Sciatic nerve (tissue), 2 donors: Measurements from ENCODE around the gene DCHS2. TPM values are rescaled to one million over a fixed set of nuclear protein-coding genes. Genes with fewer than 3 reads are reported as not detected.

Source experiments
- ATAC-seq: fragments of 200-7000 bp; cut with Tn5 transposase; one replicate; pipeline ENCODE4 v1.9.1; 2020; ENCODE audit warnings: mild to moderate bottlenecking, moderate library complexity
- DNase-seq: peaks from one replicate; pipeline ENCODE4 v3.0.0-alpha.2; 2020; ENCODE audit warnings: low spot score
- intact Hi-C: fragments of 100-400 bp; cut with DNase I; formaldehyde crosslinking; loops from one replicate; pipeline ENCODE4 v1.14.2; 2022
- total RNA-seq: library from RNA; stranded (reverse); fragmentation: NEBNext Ultra II Directional; extraction: Animal tissue kit (Norgen Biotek cat#: 25700); gene quantifications from one replicate; pipeline ENCODE4 v1.2.1, GENCODE V29; 2021
- donor health status: DM: no; HTN: no; CAD: no.
- donor health status: DM: no; HTN: no; CAD: no.

Gene DCHS2
- total RNA-seq, 1 donor from 2014 or later, result not detected

GRCh38 chr4:154186888-154187287 lies 304.7 kb downstream of the DCHS2 start:
- intact Hi-C loops, result no loop called here
- DNase-seq (no peak), ATAC-seq (no peak)

GRCh38 chr4:154186035-154186434 lies 305.6 kb downstream of the DCHS2 start:
- intact Hi-C loops, result no loop called here
- DNase-seq (no peak), ATAC-seq (no peak)

GRCh38 chr4:154184238-154184637 lies 307.4 kb downstream of the DCHS2 start:
- intact Hi-C loops, result no loop called here
- DNase-seq (no peak), ATAC-seq (no peak)

GRCh38 chr4:154183264-154183663 lies 308.3 kb downstream of the DCHS2 start:
- DNase-seq (no peak), ATAC-seq (no peak)
- intact Hi-C loops, result no loop called here

Other genes starting within 250 kb of the DCHS2 start
- 68.3 TPM for gene PLRG1, start 58.6 kb upstream of the DCHS2 start, total RNA-seq
- gene FGB, start 71.2 kb upstream of the DCHS2 start, total RNA-seq, result not detected
- not detected for gene FGA, start 98.9 kb upstream of the DCHS2 start, total RNA-seq
- not detected for gene FGG, start 120.9 kb upstream of the DCHS2 start, total RNA-seq